HT1080 (cell line): ENCODE measurements around the gene CTTNBP2. TPM values are rescaled to one million over a fixed set of nuclear protein-coding genes. Genes with fewer than 3 reads are reported as not detected.
A peak's percentile ranks its signal among the peaks of the same experiment; 100 is the strongest.

ENCODE experiments used
- DNase-seq: peaks from one replicate; pipeline ENCODE4 v3.0.0-alpha.2; 2015; ENCODE audit warnings: low read depth
- polyA plus RNA-seq, 2 experiments: library from polyadenylated mRNA; depleted of rRNA; stranded (reverse); fragments of >200 nt; gene quantifications; 2 replicates each; pipeline ENCODE4 v1.2.3, GENCODE V29; 2015
- total RNA-seq: library from RNA; depleted of rRNA; stranded (reverse); fragments of >200 nt; shearing (Covaris generic); gene quantifications from 2 replicates; pipeline ENCODE4 v1.2.3, GENCODE V29; 2014; rRNA removed

The CTTNBP2 gene
- 3.2 and 3.8 TPM in 2 replicates for total RNA-seq
- 1.7 and 4.1 TPM in 2 replicates for polyA plus RNA-seq (2015; cell fraction: cytosol; rRNA removed)
- 4.0 and 5.3 TPM in 2 replicates for polyA plus RNA-seq (2015; cell fraction: nucleus; rRNA removed)

DNA sequence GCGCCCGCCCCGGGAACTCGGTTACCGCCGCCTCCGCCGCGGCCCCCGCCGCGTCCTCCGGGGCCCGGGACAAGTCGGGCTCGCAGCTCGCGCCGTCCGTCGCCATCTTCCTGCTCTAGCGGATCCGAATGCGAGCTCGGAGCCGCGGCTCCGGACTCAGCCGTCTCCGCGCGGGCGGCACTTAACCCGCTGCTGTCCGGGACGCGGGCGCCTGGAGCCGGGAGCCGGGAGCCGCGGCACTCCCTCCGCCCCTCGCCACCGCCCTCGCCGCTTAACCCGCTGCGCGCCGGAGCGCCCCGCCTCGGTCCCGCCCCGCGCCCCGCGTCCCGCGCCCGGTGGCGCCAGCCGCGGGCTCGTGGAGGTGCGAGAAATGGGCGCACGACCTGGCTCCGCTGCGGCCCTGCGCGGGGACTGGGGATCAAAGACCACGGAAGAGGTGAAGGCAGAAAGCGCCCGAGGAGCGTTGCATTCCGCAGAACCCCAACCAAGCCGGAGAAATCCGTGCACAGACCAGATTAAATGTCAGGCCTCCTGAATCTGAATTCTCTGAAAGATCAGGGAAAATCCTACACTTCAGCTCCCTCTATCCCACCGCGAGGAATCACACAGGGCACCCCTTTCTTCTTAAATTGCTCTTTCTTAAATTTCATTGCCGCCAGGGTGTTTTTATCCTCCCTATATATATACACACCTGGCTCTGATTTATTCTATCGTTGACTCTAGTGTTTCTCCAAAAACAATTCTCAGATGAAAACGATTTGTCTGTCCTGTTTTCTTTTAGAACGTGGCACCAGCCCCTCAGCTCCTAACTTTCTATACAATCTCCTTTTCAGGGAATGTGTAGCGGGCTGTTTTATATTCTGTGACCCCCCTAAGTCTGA, at the start of gene CTTNBP2:
Gene CTTNBP2, minus strand, starts transcription at position 132 of the 881 bp plus-strand sequence. Its CDS starts 26 bp downstream, at position 106.
- peak; percentile 44 for DNase-seq

- DNase-seq, result no peak
Observed at GRCh38 chr7:117916309-117916708, 43.1 kb upstream of the CTTNBP2 start.

DNA sequence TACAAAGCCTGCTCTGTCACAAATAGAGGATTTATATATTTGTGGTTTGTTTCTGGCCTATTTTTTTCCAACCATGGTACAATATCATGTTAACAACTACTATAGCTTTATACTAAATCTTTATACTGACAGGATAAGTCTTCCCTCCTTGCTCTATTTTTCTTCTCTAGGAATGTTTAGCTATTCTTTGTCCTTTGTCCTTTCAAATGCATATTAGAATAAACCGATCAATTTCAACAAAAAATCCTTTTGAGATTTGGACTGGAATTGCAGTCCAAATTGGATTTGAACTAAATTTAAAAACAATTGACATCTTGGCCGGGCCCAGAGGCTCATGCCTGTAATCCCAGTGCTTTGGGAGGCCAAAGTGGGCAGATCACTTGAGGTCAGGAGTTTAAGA, 39.2 kb upstream of the CTTNBP2 start:
- no peak for DNase-seq

DNA sequence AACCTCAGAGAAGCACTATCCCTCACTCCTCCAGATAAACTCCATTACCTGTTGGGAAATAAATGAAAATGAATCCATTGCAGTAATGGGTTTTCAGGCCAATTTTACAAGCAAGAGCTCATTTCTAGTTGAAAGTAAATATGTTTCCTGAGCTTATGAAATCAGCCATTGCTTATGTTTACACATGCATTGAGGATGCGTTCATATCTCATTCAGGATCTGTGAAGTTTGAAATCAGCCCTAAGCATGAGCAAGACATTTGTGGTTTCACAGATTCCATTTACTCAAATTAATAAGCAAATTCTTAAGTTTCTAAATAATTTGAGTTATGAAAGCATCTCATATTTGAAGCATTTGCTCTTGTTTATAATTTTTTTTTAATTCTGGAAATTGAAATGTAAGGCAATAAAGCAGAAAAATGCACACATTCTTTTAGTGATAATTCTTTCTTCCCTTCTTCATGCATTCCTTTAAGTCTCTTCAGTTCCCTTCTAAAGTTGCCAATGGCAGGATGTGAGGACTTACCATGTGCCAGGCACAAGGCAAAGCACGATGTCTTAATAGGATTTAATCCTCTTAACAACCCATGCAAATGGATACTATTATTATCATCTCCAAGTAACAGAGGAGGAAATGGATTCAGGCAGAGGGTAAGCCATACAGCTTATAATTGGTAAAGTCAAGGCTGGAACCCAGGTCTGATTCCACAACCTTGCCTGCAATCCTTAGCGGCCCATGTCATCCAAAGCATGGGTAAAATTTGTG, 35.0 kb upstream of the CTTNBP2 start:
- DNase-seq, result no peak

GRCh38 chr7:117907049-117907640, 33.9 kb upstream of the CTTNBP2 start:
- no peak for DNase-seq

GRCh38 chr7:117902314-117902889, 29.2 kb upstream of the CTTNBP2 start:
- DNase-seq, result no peak

- DNase-seq, result no peak
Observed at GRCh38 chr7:117901089-117901797, 28.0 kb upstream of the CTTNBP2 start.

GRCh38 chr7:117896339-117896738, 23.1 kb upstream of the CTTNBP2 start:
- no peak for DNase-seq

GRCh38 chr7:117895276-117895675, 22.0 kb upstream of the CTTNBP2 start:
- DNase-seq, result no peak

- DNase-seq, result no peak
Observed at GRCh38 chr7:117894037-117894436, 20.8 kb upstream of the CTTNBP2 start.

GRCh38 chr7:117892821-117893220, 19.6 kb upstream of the CTTNBP2 start:
- no peak for DNase-seq

GRCh38 chr7:117889611-117890010, 16.4 kb upstream of the CTTNBP2 start:
- no peak for DNase-seq

- no peak for DNase-seq
Observed at GRCh38 chr7:117888627-117889026, 15.4 kb upstream of the CTTNBP2 start.

- DNase-seq, result no peak
Observed at GRCh38 chr7:117882594-117882993, 9.4 kb upstream of the CTTNBP2 start.

- no peak for DNase-seq
Observed at GRCh38 chr7:117876761-117877160, 3.5 kb upstream of the CTTNBP2 start.

DNA sequence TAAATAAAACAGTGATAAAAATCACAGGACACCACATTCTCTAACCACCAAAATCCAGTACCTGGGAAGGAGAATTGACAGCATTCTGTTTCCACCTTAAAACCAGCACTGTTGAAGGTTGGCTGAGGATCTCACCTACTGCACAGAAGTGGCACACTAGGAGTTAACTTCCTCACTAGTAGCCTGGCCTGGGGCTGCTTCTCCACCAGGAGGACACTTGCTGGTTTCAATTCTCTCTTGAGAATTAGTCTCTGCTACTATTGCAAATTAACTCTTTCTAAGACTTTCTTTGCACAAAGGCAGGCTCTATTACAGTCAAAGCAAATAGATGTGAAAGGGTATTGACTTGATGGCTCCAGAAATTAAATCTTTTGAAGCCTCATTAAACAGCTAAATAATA, 2.3 kb upstream of the CTTNBP2 start:
- DNase-seq, result no peak

DNA sequence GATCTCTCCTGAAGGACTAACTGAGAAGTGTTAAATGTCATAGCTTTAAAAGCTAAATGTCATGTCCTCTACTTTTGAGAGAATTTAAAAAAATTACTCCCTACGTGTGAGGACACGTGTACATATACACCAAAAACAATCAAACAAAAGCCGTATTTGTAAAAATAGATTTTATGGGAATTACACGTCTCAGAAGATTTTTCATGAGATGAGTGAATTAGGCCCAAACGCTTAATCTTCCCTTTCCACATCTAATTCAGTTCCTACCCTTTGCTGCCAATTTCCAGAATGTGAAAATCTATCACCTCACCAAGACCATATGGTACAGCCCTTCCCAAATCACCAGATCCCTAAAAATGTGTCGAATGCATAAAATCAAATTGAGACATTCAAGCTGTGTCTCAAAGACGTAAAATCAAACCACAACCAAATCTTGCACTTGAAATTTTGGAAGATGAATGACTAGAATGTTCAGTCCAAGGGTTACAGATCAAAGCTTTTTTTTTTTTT, 1.0 kb upstream of the CTTNBP2 start:
- no peak for DNase-seq

DNA sequence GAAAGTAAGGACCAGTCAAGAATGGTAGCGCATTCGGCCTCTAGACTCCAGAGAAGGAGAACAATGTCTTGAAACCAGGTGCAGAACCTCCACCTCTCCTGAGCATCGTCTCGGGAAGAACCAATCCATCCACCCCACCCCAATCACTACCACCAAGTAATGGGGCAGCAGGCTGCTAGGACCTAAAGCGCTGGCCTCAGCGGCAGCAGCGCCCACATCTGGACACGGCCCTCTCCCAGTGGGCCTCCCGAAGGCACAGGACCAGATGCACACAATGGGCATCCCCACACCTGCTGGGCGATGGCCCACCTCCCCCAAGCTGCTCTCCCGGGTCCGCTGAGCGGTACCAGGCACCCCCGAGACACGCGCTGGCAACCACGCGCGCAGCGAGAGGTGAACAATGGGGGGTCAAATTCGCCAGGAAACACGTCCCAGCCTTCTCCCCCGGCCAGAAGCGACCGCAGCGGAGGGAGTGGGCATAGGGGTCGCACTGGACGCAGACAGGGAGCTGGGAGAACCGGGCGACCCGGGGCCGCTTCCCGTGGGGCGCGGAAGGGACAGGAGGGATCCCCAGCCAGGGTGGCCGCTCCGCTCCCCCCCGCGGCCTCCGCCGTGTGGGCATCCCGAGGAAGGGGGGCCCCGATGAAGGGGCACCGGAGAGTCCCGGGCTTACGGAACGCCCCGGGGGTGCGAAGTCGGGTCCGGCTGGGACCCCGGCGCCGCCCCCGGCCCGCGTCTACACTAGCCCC, 506 bp downstream of the CTTNBP2 start:
- DNase-seq, result peak; percentile 28

- peak; percentile 33 for DNase-seq
Observed at GRCh38 chr7:117871778-117872538, 1.3 kb downstream of the CTTNBP2 start.
